PC-9 (cell line): ENCODE data around the gene SAG. TPM values are rescaled to one million over a fixed set of nuclear protein-coding genes. Genes with fewer than 3 reads are reported as not detected.

ENCODE experiments used
- BruUV-seq: library from RNA; stranded (reverse); fragments of 400-500 nt; replicated peaks from 2 replicates; lab custom pipeline; 2021; lab: Mats Ljungman, UMichigan
- CTCF ChIA-PET: fragments of 300-600 bp; sonication (Branson Sonifier 250); formaldehyde crosslinking; loops from one replicate; lab custom pipeline; 2022; ENCODE audit warnings: antibody characterized with exemption; lab: Charles Lee
- POLR2A ChIA-PET: fragments of 300-600 bp; sonication (Branson Sonifier 250); formaldehyde crosslinking; loops from one replicate; lab custom pipeline; 2022; ENCODE audit warnings: antibody characterized with exemption; ENCODE audit not compliant: unreplicated experiment; lab: Charles Lee
- DNase-seq, 2 experiments: peaks; one replicate each; pipeline versions ENCODE4 v3.0.0 to v3.0.0-alpha.2; 2015 to 2022; ENCODE audit warnings: mixed read lengths in 1 of 2
- H2AFZ ChIP-seq: fragments of 200-600 bp; sonication (generic); 2 replicates; pipeline ENCODE4 v1.8.1; 2017; ENCODE audit warnings: antibody characterized with exemption
- H3F3A ChIP-seq: fragments of 200-600 bp; sonication (generic); 2 replicates; pipeline ENCODE4 v1.8.1; 2017; ENCODE audit warnings: antibody characterized with exemption, mild to moderate bottlenecking, low read depth; ENCODE audit not compliant: insufficient read depth
- H3K27ac ChIP-seq: fragments of 200-600 bp; sonication (generic); 2 replicates; pipeline ENCODE4 v1.6.1; 2016; ENCODE audit warnings: mixed run types
- H3K27me3 ChIP-seq: fragments of 200-600 bp; sonication (generic); 2 replicates; pipeline ENCODE4 v1.6.1; 2016; ENCODE audit warnings: low read depth, mixed run types; ENCODE audit not compliant: insufficient read depth
- H3K36me3 ChIP-seq: fragments of 200-600 bp; sonication (generic); 2 replicates; pipeline ENCODE4 v1.6.1; 2016; ENCODE audit warnings: low read depth, mixed run types
- H3K4me1 ChIP-seq: fragments of 200-600 bp; sonication (generic); replicated peaks from 2 replicates; pipeline ENCODE4 v1.6.1; 2016; ENCODE audit warnings: mixed run types; ENCODE audit not compliant: insufficient read depth
- H3K4me2 ChIP-seq: fragments of 200-600 bp; sonication (generic); 2 replicates; pipeline ENCODE4 v1.6.1; 2017; ENCODE audit warnings: mixed run types
- H3K4me3 ChIP-seq: fragments of 200-600 bp; sonication (generic); 2 replicates; pipeline ENCODE4 v1.6.1; 2016; ENCODE audit warnings: mixed run types
- H3K79me2 ChIP-seq: fragments of 200-600 bp; sonication (generic); 2 replicates; pipeline ENCODE4 v1.6.1; 2017; ENCODE audit warnings: low read depth, mixed run types
- H3K9me2 ChIP-seq: fragments of 200-600 bp; sonication (generic); 2 replicates; pipeline ENCODE4 v1.8.1; 2017; ENCODE audit warnings: mild to moderate bottlenecking; ENCODE audit not compliant: insufficient read depth
- H3K9me3 ChIP-seq: fragments of 200-600 bp; sonication (generic); 2 replicates; pipeline ENCODE4 v1.8.1; 2016; ENCODE audit warnings: low read depth; ENCODE audit not compliant: insufficient read depth
- H4K20me1 ChIP-seq: fragments of 200-600 bp; sonication (generic); 2 replicates; pipeline ENCODE4 v1.8.1; 2017; ENCODE audit not compliant: insufficient read depth
- CTCF ChIP-seq: fragments of 200-600 bp; sonication (generic); conservative IDR thresholded peaks from 2 replicates; pipeline ENCODE4 v1.6.1; 2017; ENCODE audit warnings: mixed run types, antibody characterized with exemption, mild to moderate bottlenecking, moderate library complexity
- EZH2 ChIP-seq: fragments of 200-600 bp; sonication (generic); IDR thresholded peaks from 2 replicates; pipeline ENCODE4 v1.8.0; 2017; ENCODE audit warnings: antibody characterized with exemption, low read depth
- intact Hi-C: fragments of 100-400 bp; cut with micrococcal nuclease; formaldehyde crosslinking; loops from one replicate; pipeline ENCODE4 v1.10.0; 2022; ENCODE audit not compliant: unreplicated experiment
- total RNA-seq: library from RNA; stranded (reverse); gene quantifications from 2 replicates; pipeline ENCODE4 v1.2.3, GENCODE V29; 2021

SAG gene
- total RNA-seq, 1 experiment from 2014 or later = not detected

GRCh38 chr2:233300401-233300800 is 7.2 kb upstream of the SAG start:
- Histone ChIP-seq H2AFZ (no peak overlapping the region), H3K4me1 (no peaks in the 10 kb centered on the region), H3K4me3 (no peak overlapping the region), H3K9me2 (no peaks in the 10 kb centered on the region), H3K4me2 (no peak overlapping the region), H3K27me3 (no peaks in the 10 kb centered on the region), H3K27ac (no peak overlapping the region), H3K9me3 (no peaks in the 10 kb centered on the region), H3K79me2 (no peaks in the 10 kb centered on the region), H3F3A (peaks cover 33% of the 10 kb centered on the region; the same call in 1 of the 2 replicates), H4K20me1 (0 out of 2 replicates have a peak, but pooled peaks cover 4% of the 10 kb centered on the region), H3K36me3 (no peaks in the 10 kb centered on the region)
- no peak for TF ChIP-seq CTCF
- TF ChIP-seq EZH2 = no peak
- BruUV-seq = no TSS peak
- ChIA-PET CTCF (no interaction called here), POLR2A (no interaction called here)
- intact Hi-C loops = no loop called here
- no peak for DNase-seq

GRCh38 chr2:233301248-233301647 is 6.4 kb upstream of the SAG start:
- Histone ChIP-seq H4K20me1 (no peaks in the 10 kb centered on the region), H3K36me3 (no peaks in the 10 kb centered on the region), H2AFZ (no peak overlapping the region), H3K4me2 (no peak overlapping the region), H3K4me3 (no peak overlapping the region), H3K79me2 (no peaks in the 10 kb centered on the region), H3K27me3 (no peaks in the 10 kb centered on the region), H3F3A (peaks cover 25% of the 10 kb centered on the region; the same call in 1 of the 2 replicates), H3K27ac (no peak overlapping the region), H3K9me3 (no peaks in the 10 kb centered on the region), H3K9me2 (no peaks in the 10 kb centered on the region), H3K4me1 (no peaks in the 10 kb centered on the region)
- no TSS peak for BruUV-seq
- intact Hi-C loops = no loop called here
- ChIA-PET CTCF (no interaction called here), POLR2A (no interaction called here)
- no peak for TF ChIP-seq EZH2
- TF ChIP-seq CTCF = no peak
- DNase-seq = no peak

GRCh38 chr2:233301811-233302210 is 5.8 kb upstream of the SAG start:
- Histone ChIP-seq H3K36me3 (no peaks in the 10 kb centered on the region), H3F3A (peaks cover 21% of the 10 kb centered on the region; the same call in 1 of the 2 replicates), H3K27ac (no peak overlapping the region), H3K27me3 (no peaks in the 10 kb centered on the region), H2AFZ (no peak overlapping the region), H3K9me3 (no peaks in the 10 kb centered on the region), H3K79me2 (no peaks in the 10 kb centered on the region), H3K4me3 (no peak overlapping the region), H3K4me1 (no peaks in the 10 kb centered on the region), H3K4me2 (no peak overlapping the region), H4K20me1 (no peaks in the 10 kb centered on the region), H3K9me2 (no peaks in the 10 kb centered on the region)
- DNase-seq = no peak
- ChIA-PET POLR2A (no interaction called here), CTCF (no interaction called here)
- no TSS peak for BruUV-seq
- TF ChIP-seq EZH2 = no peak
- TF ChIP-seq CTCF = no peak
- intact Hi-C loops = no loop called here
